SK-N-SH (cell line): ENCODE data around the gene ACVRL1.

Experiments used
- CHD2 ChIP-seq: fragments of 150-350 bp; IDR thresholded peaks from 2 replicates; pipeline ENCODE4 v1.6.1; 2018; ENCODE audit warnings: low read length; ENCODE audit not compliant: partially characterized antibody
- CTCF ChIP-seq: fragments of 200-600 bp; sonication (generic); IDR thresholded peaks from 2 replicates; pipeline ENCODE4 v1.6.1; 2017; ENCODE audit warnings: antibody characterized with exemption, mild to moderate bottlenecking, moderate library complexity
- EZH2phosphoT487 ChIP-seq: fragments of 200-600 bp; sonication (generic); IDR thresholded peaks from 2 replicates; pipeline ENCODE4 v1.6.1; 2017; ENCODE audit warnings: low read depth, mixed run types, mild to moderate bottlenecking, antibody characterized with exemption, moderate library complexity, borderline replicate concordance
- FOXM1 ChIP-seq: IDR thresholded peaks from 2 replicates; pipeline ENCODE4 v1.4.0; 2012; ENCODE audit warnings: low read depth, mild to moderate bottlenecking
- RAD21 ChIP-seq: IDR thresholded peaks from 2 replicates; pipeline ENCODE4 v1.6.1; 2012; ENCODE audit warnings: mild to moderate bottlenecking, low read length
- SMC3 ChIP-seq: IDR thresholded peaks from 2 replicates; pipeline ENCODE4 v1.6.1; 2012; ENCODE audit warnings: low read depth, low read length, improper control_type of control experiment
- YY1 ChIP-seq: IDR thresholded peaks from 2 replicates; pipeline ENCODE4 v1.4.0; 2012; ENCODE audit warnings: low read depth, mild to moderate bottlenecking

- no peak for TF ChIP-seq YY1
- no peak for TF ChIP-seq CTCF
- TF ChIP-seq EZH2phosphoT487 = no peak
- TF ChIP-seq CHD2 = no peak
- TF ChIP-seq FOXM1 = no peak
- TF ChIP-seq RAD21 = no peak
- no peak for TF ChIP-seq SMC3
Measured at GRCh38 chr12:51926064-51926632, 18.8 kb downstream of the ACVRL1 start.
